Colonic mucosa (tissue), 4 donors: ENCODE data around the gene CPVL. TPM values are rescaled to one million over a fixed set of nuclear protein-coding genes. Genes with fewer than 3 reads are reported as not detected.

Experiments
- DNase-seq: peaks from one replicate; pipeline ENCODE4 v3.0.0-alpha.2; 2020
- H3K27ac ChIP-seq: fragments of 200-600 bp; one replicate; pipeline ENCODE4 v1.8.0; 2021
- H3K27me3 ChIP-seq: fragments of 200-600 bp; one replicate; pipeline ENCODE4 v1.8.0; 2021
- H3K36me3 ChIP-seq: fragments of 200-600 bp; one replicate; pipeline ENCODE4 v1.8.0; 2021
- H3K4me1 ChIP-seq: fragments of 200-600 bp; one replicate; pipeline ENCODE4 v1.8.0; 2021; ENCODE audit warnings: mild to moderate bottlenecking
- H3K4me3 ChIP-seq: fragments of 200-600 bp; one replicate; pipeline ENCODE4 v1.8.0; 2021
- H3K9ac ChIP-seq, 2 donors: one replicate each; pipeline ENCODE4 v1.7.0; 2013; ENCODE audit warnings: control low read depth in 2 of 2, low read depth in 2 of 2, low read length in 2 of 2
- H3K9me3 ChIP-seq: fragments of 200-600 bp; one replicate; pipeline ENCODE4 v1.8.0; 2021
- CTCF ChIP-seq: fragments of 200-600 bp; IDR thresholded peaks from one replicate; pipeline ENCODE4 v1.8.0; 2022; ENCODE audit warnings: antibody characterized with exemption, mild to moderate bottlenecking
- intact Hi-C: fragments of 100-400 bp; cut with DNase I; formaldehyde crosslinking; loops from one replicate; pipeline ENCODE4 v1.14.1; 2022
- total RNA-seq, 2 donors: library from RNA; stranded (reverse); fragmentation: NEBNext Ultra II Directional in 1 of 2; extraction: Animal tissue kit (Norgen Biotek cat#: 25700) in 1 of 2; gene quantifications; one replicate each; pipeline ENCODE4 v1.2.1, GENCODE V29; 2021
- donor health status: healthy.
- donor health status: DM: no; HTN: no; CAD: no.
- donor health status: DM: no; HTN: no; CAD: no.

CPVL gene
- total RNA-seq, 2 donors from 2014 or later, result 4.9 to 17.0 TPM

DNA sequence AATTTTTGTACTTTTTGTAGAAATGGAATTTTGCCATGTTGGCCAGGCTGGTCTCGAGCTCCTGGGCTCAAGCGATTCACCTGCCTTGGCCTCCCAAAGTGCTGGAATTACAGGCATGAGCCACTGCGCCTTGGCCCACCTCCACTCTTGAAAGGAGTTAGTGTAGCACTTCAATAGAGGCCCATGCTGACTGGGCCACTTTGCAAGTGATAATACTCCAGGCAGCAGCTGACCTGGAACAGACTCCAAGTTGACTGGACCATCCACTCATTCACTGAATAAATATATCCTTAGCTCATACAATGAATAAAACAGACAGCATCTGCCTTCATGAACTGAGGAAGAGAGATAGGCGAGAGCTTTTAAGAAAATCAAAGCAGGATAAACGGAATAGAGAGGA, 14.7 kb downstream of the CPVL start:
- no peaks in the 10 kb centered on the region for H3K4me1 ChIP-seq
- H3K27ac ChIP-seq, result no peak overlapping the region
- intact Hi-C loops, result no loop called here
- no peak overlapping the region for H3K9ac ChIP-seq
- no peaks in the 10 kb centered on the region for H3K9me3 ChIP-seq
- no peaks in the 10 kb centered on the region for H3K27me3 ChIP-seq
- no peak overlapping the region for H3K4me3 ChIP-seq
- no peaks in the 10 kb centered on the region for H3K36me3 ChIP-seq
- TF ChIP-seq CTCF, result no peak
- DNase-seq, result no peak

DNA sequence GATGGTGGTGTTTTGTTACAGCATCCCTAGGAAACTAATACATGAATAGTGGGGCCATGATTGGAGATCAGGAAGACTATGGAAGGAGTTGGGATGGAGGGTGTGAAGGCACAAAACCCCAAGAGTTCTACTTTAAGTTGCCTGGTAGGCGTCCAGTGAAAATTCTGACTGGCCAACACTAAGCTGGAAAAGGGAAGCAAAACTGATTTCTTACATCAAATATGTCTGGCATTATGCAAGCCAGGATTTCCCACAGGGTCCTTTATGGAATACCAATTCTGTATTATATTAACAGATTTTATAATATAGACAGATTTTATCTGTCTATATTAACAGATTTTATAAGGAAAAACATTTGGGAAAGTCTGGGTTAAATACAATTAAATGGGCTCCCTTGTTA, 16.2 kb downstream of the CPVL start:
- no peak for DNase-seq
- H3K4me3 ChIP-seq, result no peak overlapping the region
- intact Hi-C loops, result no loop called here
- no peaks in the 10 kb centered on the region for H3K36me3 ChIP-seq
- H3K27me3 ChIP-seq, result no peaks in the 10 kb centered on the region
- no peaks in the 10 kb centered on the region for H3K9me3 ChIP-seq
- H3K4me1 ChIP-seq, result no peaks in the 10 kb centered on the region
- no peak for TF ChIP-seq CTCF
- H3K27ac ChIP-seq, result no peak overlapping the region
- no peak overlapping the region for H3K9ac ChIP-seq

GRCh38 chr7:29127527-29127926, 18.8 kb downstream of the CPVL start:
- no peaks in the 10 kb centered on the region for H3K36me3 ChIP-seq
- intact Hi-C loops, result no loop called here
- no peak overlapping the region for H3K4me3 ChIP-seq
- H3K27ac ChIP-seq, result no peak overlapping the region
- DNase-seq, result no peak
- TF ChIP-seq CTCF, result no peak
- H3K9me3 ChIP-seq, result no peaks in the 10 kb centered on the region
- H3K27me3 ChIP-seq, result no peaks in the 10 kb centered on the region
- no peak overlapping the region for H3K9ac ChIP-seq
- no peaks in the 10 kb centered on the region for H3K4me1 ChIP-seq

DNA sequence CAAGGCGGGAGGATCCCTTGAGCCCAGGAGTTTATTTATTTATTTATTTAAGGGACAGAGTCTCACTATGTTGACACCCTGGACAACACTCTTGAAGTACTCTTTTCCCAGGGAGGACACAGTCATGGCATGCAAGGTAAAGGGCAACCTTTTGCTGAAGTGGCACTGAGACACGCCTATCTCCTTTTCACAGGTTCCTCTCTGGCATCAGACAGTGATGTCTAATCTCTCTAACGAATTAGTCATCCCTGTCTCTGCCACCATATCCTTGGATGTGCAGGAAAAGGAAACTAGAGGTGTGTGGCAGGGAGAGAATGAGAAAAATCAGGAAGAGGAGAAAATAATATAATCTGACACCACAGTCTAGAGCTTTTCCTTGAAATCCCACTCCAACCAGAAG, 19.5 kb downstream of the CPVL start:
- intact Hi-C loops, result no loop called here
- Histone ChIP-seq H3K9ac (no peak overlapping the region), H3K9me3 (no peaks in the 10 kb centered on the region), H3K36me3 (no peaks in the 10 kb centered on the region), H3K4me1 (no peaks in the 10 kb centered on the region), H3K27ac (no peak overlapping the region), H3K4me3 (no peak overlapping the region), H3K27me3 (no peaks in the 10 kb centered on the region)
- DNase-seq, result no peak
- TF ChIP-seq CTCF, result no peak

- Histone ChIP-seq H3K27me3 (no peaks in the 10 kb centered on the region), H3K36me3 (no peaks in the 10 kb centered on the region), H3K27ac (no peak overlapping the region), H3K4me3 (no peak overlapping the region), H3K4me1 (no peaks in the 10 kb centered on the region), H3K9ac (no peak overlapping the region), H3K9me3 (no peaks in the 10 kb centered on the region)
- intact Hi-C loops, result no loop called here
- no peak for DNase-seq
- TF ChIP-seq CTCF, result no peak
Measured at GRCh38 chr7:29123626-29124190, 22.6 kb downstream of the CPVL start.

GRCh38 chr7:29122759-29123158, 23.6 kb downstream of the CPVL start:
- Histone ChIP-seq H3K4me3 (no peak overlapping the region), H3K4me1 (no peaks in the 10 kb centered on the region), H3K27me3 (no peaks in the 10 kb centered on the region), H3K9ac (no peak overlapping the region), H3K27ac (no peak overlapping the region), H3K9me3 (no peaks in the 10 kb centered on the region), H3K36me3 (no peaks in the 10 kb centered on the region)
- no peak for DNase-seq
- intact Hi-C loops, result no loop called here
- no peak for TF ChIP-seq CTCF
